BLaER1 treated with 17β-estradiol and CSF1 and Interleukin-3, amounts not matched to agents 10 nM and 100 nM (cell line): ENCODE results near the gene CACNA2D3.

Experiments
- H3K27ac ChIP-seq, 11 experiments: shearing (Covaris generic); formaldehyde crosslinking; 2 replicates each; pipeline ENCODE4 v1.8.1; 2022
- H3K27me3 ChIP-seq, 11 experiments: shearing (Covaris generic); formaldehyde crosslinking; 2 replicates each; pipeline ENCODE4 v1.8.1; 2022
- H3K36me3 ChIP-seq, 11 experiments: shearing (Covaris generic); formaldehyde crosslinking; 2 replicates each; pipeline ENCODE4 v1.8.1; 2022
- H3K4me1 ChIP-seq, 10 experiments: shearing (Covaris generic); formaldehyde crosslinking; 2 replicates each; pipeline ENCODE4 v1.8.1; 2022
- H3K4me2 ChIP-seq, 11 experiments: shearing (Covaris generic); formaldehyde crosslinking; 2 replicates each; pipeline ENCODE4 v1.8.1; 2022
- H3K4me3 ChIP-seq, 10 experiments: shearing (Covaris generic); formaldehyde crosslinking; 2 replicates each; pipeline ENCODE4 v1.8.1; 2022
- H3K9ac ChIP-seq, 11 experiments: shearing (Covaris generic); formaldehyde crosslinking; 2 replicates each; pipeline ENCODE4 v1.8.1; 2022
- H3K9me3 ChIP-seq, 11 experiments: shearing (Covaris generic); formaldehyde crosslinking; replicated peaks in 1 of 11; 2 replicates each; pipeline ENCODE4 v1.8.1; 2022
- H4K20me1 ChIP-seq, 11 experiments: shearing (Covaris generic); formaldehyde crosslinking; 2 replicates each; pipeline ENCODE4 v1.8.1; 2022
- Cebpa-rat ChIP-seq, 11 experiments: shearing (Covaris generic); IDR thresholded peaks; 2 replicates each; pipeline ENCODE4 v1.8.1; 2022

CACNA2D3 gene

GRCh38 chr3:54283470-54283869 lies 161.1 kb downstream of the CACNA2D3 start:
- no peak for TF ChIP-seq Cebpa-rat (IDR thresholded peaks at IDR 0.05)
- Histone ChIP-seq H3K9me3 (peaks cover 10 to 15% (median 13%) of the 10 kb centered on the region in 11 experiments; a peak in 21 of 22 replicates), H3K4me2 (no peak overlapping the region)

GRCh38 chr3:54294214-54294613 lies 171.9 kb downstream of the CACNA2D3 start:
- TF ChIP-seq Cebpa-rat (IDR thresholded peaks at IDR 0.05), result no peak
- Histone ChIP-seq H3K4me2 (no peak overlapping the region), H3K36me3 (no peaks in the 10 kb centered on the region), H3K4me3 (no peak overlapping the region), H4K20me1 (no peaks in the 10 kb centered on the region), H3K9me3 (no peaks in the 10 kb centered on the region), H3K9ac (no peak overlapping the region), H3K4me1 (peaks cover 8 to 13% (median 10%) of the 10 kb centered on the region in 10 experiments), H3K27ac (no peak overlapping the region), H3K27me3 (no peaks in the 10 kb centered on the region)

More at GRCh38 chr3:54283470-54283869, 161.1 kb downstream of the CACNA2D3 start:
- Histone ChIP-seq H3K27me3 (no peaks in the 10 kb centered on the region), H3K4me3 (no peak overlapping the region), H4K20me1 (no peaks in the 10 kb centered on the region), H3K36me3 (no peaks in the 10 kb centered on the region), H3K27ac (no peak overlapping the region), H3K9ac (no peak overlapping the region), H3K4me1 (peaks cover 0 to 9% (median 3%) of the 10 kb centered on the region in 10 experiments; a peak in 6 of 20 replicates)

- no peak overlapping the region for H3K4me2 ChIP-seq
- H3K27me3 ChIP-seq, result no peaks in the 10 kb centered on the region
Observed at GRCh38 chr3:54296531-54296930, 174.2 kb downstream of the CACNA2D3 start.

GRCh38 chr3:54299169-54299935 lies 177.0 kb downstream of the CACNA2D3 start:
- peak overlapping the region in 9 of 11 experiments; percentile 16 to 63 (median 46); a peak in 12 of 22 replicates for H3K27ac ChIP-seq
- H3K4me2 ChIP-seq, result peak overlapping the region; percentile 43 to 86 (median 73)
- peak in 9 of 11 experiments; percentile 19 to 86 (median 50); a peak in 11 of 22 replicates for TF ChIP-seq Cebpa-rat (IDR thresholded peaks at IDR 0.05)
- no peaks in the 10 kb centered on the region for H3K9me3 ChIP-seq
- H3K9ac ChIP-seq, result peak overlapping the region in 1 of 11 experiments; percentile 24; a peak in 2 of 22 replicates
- H3K4me3 ChIP-seq, result peak overlapping the region in 5 of 10 experiments; percentile 13 to 33 (median 17); a peak in 5 of 20 replicates
- peaks cover 15 to 36% (median 27%) of the 10 kb centered on the region in 10 experiments for H3K4me1 ChIP-seq
- no peaks in the 10 kb centered on the region for H3K27me3 ChIP-seq
- H3K36me3 ChIP-seq, result no peaks in the 10 kb centered on the region
- H4K20me1 ChIP-seq, result no peaks in the 10 kb centered on the region

More at GRCh38 chr3:54296531-54296930, 174.2 kb downstream of the CACNA2D3 start:
- Histone ChIP-seq H4K20me1 (no peaks in the 10 kb centered on the region), H3K36me3 (no peaks in the 10 kb centered on the region), H3K4me3 (no peak overlapping the region), H3K27ac (no peak overlapping the region), H3K9me3 (no peaks in the 10 kb centered on the region), H3K9ac (no peak overlapping the region), H3K4me1 (peaks cover 14 to 25% (median 17%) of the 10 kb centered on the region in 10 experiments)
- TF ChIP-seq Cebpa-rat (IDR thresholded peaks at IDR 0.05), result no peak

- Histone ChIP-seq H3K4me1 (peaks cover 11 to 36% (median 23%) of the 10 kb centered on the region in 10 experiments), H3K4me2 (peak overlapping the region in 8 of 11 experiments; percentile 3 to 65 (median 46); a peak in 15 of 22 replicates), H4K20me1 (no peaks in the 10 kb centered on the region), H3K4me3 (no peak overlapping the region), H3K9me3 (peaks cover 0 to 6% (median 0%) of the 10 kb centered on the region in 11 experiments; a peak in 1 of 22 replicates), H3K9ac (no peak overlapping the region), H3K27me3 (no peaks in the 10 kb centered on the region), H3K36me3 (no peaks in the 10 kb centered on the region), H3K27ac (no peak overlapping the region)
- TF ChIP-seq Cebpa-rat (IDR thresholded peaks at IDR 0.05), result no peak
Observed at GRCh38 chr3:54303517-54304375, 181.4 kb downstream of the CACNA2D3 start.

GRCh38 chr3:54304877-54305276 lies 182.5 kb downstream of the CACNA2D3 start:
- peaks cover 9 to 36% (median 23%) of the 10 kb centered on the region in 10 experiments for H3K4me1 ChIP-seq
- no peak overlapping the region for H3K4me2 ChIP-seq
- no peaks in the 10 kb centered on the region for H4K20me1 ChIP-seq
- H3K4me3 ChIP-seq, result no peak overlapping the region
- H3K27ac ChIP-seq, result no peak overlapping the region
- H3K9ac ChIP-seq, result no peak overlapping the region
- no peaks in the 10 kb centered on the region for H3K27me3 ChIP-seq
- H3K36me3 ChIP-seq, result no peaks in the 10 kb centered on the region
- TF ChIP-seq Cebpa-rat (IDR thresholded peaks at IDR 0.05), result no peak
- H3K9me3 ChIP-seq, result peaks cover 0 to 6% (median 0%) of the 10 kb centered on the region in 11 experiments; a peak in 1 of 22 replicates

GRCh38 chr3:54305409-54306099 lies 183.2 kb downstream of the CACNA2D3 start:
- no peak overlapping the region for H3K27ac ChIP-seq
- no peaks in the 10 kb centered on the region for H3K27me3 ChIP-seq
- no peak overlapping the region for H3K9ac ChIP-seq
- H4K20me1 ChIP-seq, result no peaks in the 10 kb centered on the region
- H3K4me1 ChIP-seq, result peaks cover 9 to 38% (median 27%) of the 10 kb centered on the region in 10 experiments
- TF ChIP-seq Cebpa-rat (IDR thresholded peaks at IDR 0.05), result no peak
- H3K9me3 ChIP-seq, result peaks cover 0 to 6% (median 0%) of the 10 kb centered on the region in 11 experiments; a peak in 1 of 22 replicates
- peak overlapping the region in 3 of 11 experiments; percentile 3 to 5 (median 3); a peak in 4 of 22 replicates for H3K4me2 ChIP-seq
- no peak overlapping the region for H3K4me3 ChIP-seq
- H3K36me3 ChIP-seq, result no peaks in the 10 kb centered on the region

GRCh38 chr3:54307566-54308180 lies 185.3 kb downstream of the CACNA2D3 start:
- Histone ChIP-seq H3K36me3 (no peaks in the 10 kb centered on the region), H3K27ac (peak overlapping the region in 1 of 11 experiments; percentile 30; a peak in 1 of 22 replicates), H3K4me1 (peaks cover 9 to 54% (median 31%) of the 10 kb centered on the region in 10 experiments), H3K27me3 (no peaks in the 10 kb centered on the region), H3K4me2 (no peak overlapping the region), H3K4me3 (no peak overlapping the region), H3K9me3 (peaks cover 0 to 6% (median 0%) of the 10 kb centered on the region in 11 experiments; a peak in 1 of 22 replicates), H4K20me1 (no peaks in the 10 kb centered on the region), H3K9ac (no peak overlapping the region)
- no peak for TF ChIP-seq Cebpa-rat (IDR thresholded peaks at IDR 0.05)
